Endothelial cell of umbilical vein (primary cell): Measurements from ENCODE around the gene SLC22A4. TPM values are rescaled to one million over a fixed set of nuclear protein-coding genes. Genes with fewer than 3 reads are reported as not detected.

Experiments
- BruUV-seq: library from RNA; stranded (reverse); fragments of 400-500 nt; replicated peaks from 2 replicates; lab custom pipeline; 2021; lab: Mats Ljungman, UMichigan
- CTCF ChIA-PET: fragments of 300-600, 350-600 bp; sonication (Branson Sonifier 250); formaldehyde crosslinking; loops from one replicate; lab custom pipeline; 2021; ENCODE audit warnings: antibody characterized with exemption, inconsistent platforms; lab: Charles Lee
- POLR2A ChIA-PET: fragments of 300-600, 350-600 bp; sonication (Branson Sonifier 250); formaldehyde crosslinking; loops from one replicate; lab custom pipeline; 2021; ENCODE audit warnings: antibody characterized with exemption, inconsistent platforms; lab: Charles Lee
- DNase-seq: peaks from one replicate; pipeline ENCODE4 v3.0.0-alpha.2; 2011; ENCODE audit warnings: low read depth, low spot score
- FAIRE-seq: peaks from 2 replicates; lab custom pipeline; 2011; peaks lifted over from hg19 to GRCh38; lab: Jason Lieb, UNC
- H2AFZ ChIP-seq: 2 replicates; pipeline ENCODE4 v1.6.0; 2012; ENCODE audit warnings: low read depth, low read length, control low read depth, inconsistent platforms
- H3K27ac ChIP-seq: 2 replicates; pipeline ENCODE4 v1.5.1; 2011; ENCODE audit warnings: low read depth, mild to moderate bottlenecking, control low read depth, low read length, moderate library complexity; ENCODE audit not compliant: insufficient read depth
- H3K27me3 ChIP-seq, 2 experiments: 2 replicates each; pipeline versions ENCODE4 v1.6.0 to v1.6.1; 2011; ENCODE audit warnings: low read length in 2 of 2, mixed read lengths in 1 of 2; ENCODE audit not compliant: control insufficient read depth in 2 of 2, insufficient read depth in 2 of 2
- H3K36me3 ChIP-seq, 2 experiments: 2 replicates in 1 of 2; 3 replicates in 1 of 2; pipeline ENCODE4 v1.5.1; 2011; ENCODE audit warnings: low read length in 2 of 2, mild to moderate bottlenecking in 1 of 2, moderate library complexity in 1 of 2; ENCODE audit not compliant: control insufficient read depth in 2 of 2, insufficient read depth in 2 of 2; ENCODE audit errors: extremely low read depth in 1 of 2
- H3K4me1 ChIP-seq: 3 replicates; pipeline ENCODE4 v1.5.1; 2011; ENCODE audit warnings: mild to moderate bottlenecking, low read length; ENCODE audit not compliant: control insufficient read depth, insufficient read depth; ENCODE audit errors: extremely low read depth
- H3K4me2 ChIP-seq: 2 replicates; pipeline ENCODE4 v1.6.1; 2011; ENCODE audit warnings: low read length, control low read depth, mixed read lengths; ENCODE audit not compliant: insufficient read depth
- H3K4me3 ChIP-seq, 3 experiments: fragments of 200-600 bp in 1 of 3; sonication (generic), shearing (Covaris generic) in 1 of 3; replicated peaks in 1 of 3; 2 replicates each; pipeline ENCODE4 v1.5.1; 2011 to 2016; ENCODE audit warnings: control low read depth in 3 of 3, low read length in 3 of 3, mild to moderate bottlenecking in 2 of 3, inconsistent platforms in 1 of 3, low read depth in 1 of 3, moderate library complexity in 1 of 3; ENCODE audit not compliant: insufficient read depth in 1 of 3
- H3K79me2 ChIP-seq: 2 replicates; pipeline ENCODE4 v1.6.0; 2012; ENCODE audit warnings: low read length, inconsistent platforms; ENCODE audit not compliant: control insufficient read depth, insufficient read depth
- H3K9ac ChIP-seq: replicated peaks from 2 replicates; pipeline ENCODE3; 2011; ENCODE audit warnings: low read length, control low read depth; ENCODE audit not compliant: insufficient read depth; ENCODE audit errors: extremely low read depth
- H3K9me1 ChIP-seq: replicated peaks from 3 replicates; pipeline ENCODE4 v1.6.0; 2011; ENCODE audit warnings: mild to moderate bottlenecking, low read length; ENCODE audit not compliant: control insufficient read depth, insufficient read depth; ENCODE audit errors: extremely low read depth
- H3K9me3 ChIP-seq: replicated peaks from 2 replicates; pipeline ENCODE4 v1.5.1; 2012; ENCODE audit warnings: low read length, inconsistent platforms; ENCODE audit not compliant: control insufficient read depth, insufficient read depth
- H4K20me1 ChIP-seq: replicated peaks from 2 replicates; pipeline ENCODE3; 2011; ENCODE audit warnings: mild to moderate bottlenecking, low read length; ENCODE audit not compliant: control insufficient read depth, insufficient read depth; ENCODE audit errors: extremely low read depth
- CTCF ChIP-seq, 2 donors: IDR thresholded peaks; 1 replicate in 1 of 2; 2 replicates in 1 of 2; pipeline ENCODE4 v1.5.1; 2011; ENCODE audit warnings: low read length in 2 of 2, mild to moderate bottlenecking in 2 of 2, moderate library complexity in 2 of 2, control low read depth in 1 of 2, inconsistent platforms in 1 of 2, low read depth in 1 of 2; ENCODE audit not compliant: insufficient read depth in 1 of 2; ENCODE audit errors: extremely low read depth in 1 of 2
- EZH2 ChIP-seq: IDR thresholded peaks from 2 replicates; pipeline ENCODE4 v1.6.1; 2012; ENCODE audit warnings: borderline replicate concordance, low read depth, mild to moderate bottlenecking, moderate library complexity, low read length, inconsistent platforms; ENCODE audit not compliant: severe bottlenecking
- FOS ChIP-seq: IDR thresholded peaks from 2 replicates; pipeline ENCODE4 v1.6.1; 2011; ENCODE audit warnings: mild to moderate bottlenecking, low read length, moderate library complexity, borderline replicate concordance; ENCODE audit not compliant: insufficient read depth
- GATA2 ChIP-seq: IDR thresholded peaks from 2 replicates; pipeline ENCODE4 v1.7.0; 2011; ENCODE audit warnings: low read depth, mild to moderate bottlenecking, moderate library complexity, mixed read lengths, low read length; ENCODE audit not compliant: insufficient read length, insufficient read depth
- JUN ChIP-seq: IDR thresholded peaks from 2 replicates; pipeline ENCODE4 v1.6.1; 2011; ENCODE audit warnings: borderline replicate concordance, low read depth; ENCODE audit not compliant: insufficient read length, insufficient read depth
- MYC ChIP-seq: IDR thresholded peaks from one replicate; pipeline ENCODE4 v1.6.1; 2011; ENCODE audit warnings: mild to moderate bottlenecking, low read depth, low read length
- POLR2A ChIP-seq: IDR thresholded peaks from 2 replicates; pipeline ENCODE4 v1.6.1; 2012; ENCODE audit warnings: low read depth, mild to moderate bottlenecking, control low read depth, low read length
- POLR2AphosphoS5 ChIP-seq: IDR thresholded peaks from 2 replicates; pipeline ENCODE4 v1.6.1; 2012; ENCODE audit warnings: low read depth, mild to moderate bottlenecking, control low read depth, low read length, moderate library complexity; ENCODE audit not compliant: insufficient read depth
- dilution Hi-C: fragments of 300-500 bp; cut with MboI; formaldehyde crosslinking; loops from one replicate; pipeline ENCODE4 v1.15.0; 2019; ENCODE audit warnings: low sequenced_read_pairs; ENCODE audit not compliant: extremely low pct_ligation_motif_present
- intact Hi-C: fragments of 100-400 bp; cut with micrococcal nuclease; formaldehyde crosslinking; loops from one replicate; pipeline ENCODE4 v1.10.0; 2022
- polyA plus RNA-seq, 4 experiments: library from polyadenylated mRNA; depleted of rRNA in 3 of 4; stranded (reverse) in 3 of 4; unstranded in 1 of 4; fragments of >200 nt; gene quantifications; 2 replicates each; pipeline versions ENCODE4 v1.2.1 to v1.2.3, GENCODE V29; 2011 to 2012; ENCODE audit warnings: missing spikeins in 1 of 4
- total RNA-seq: library from RNA; stranded (reverse); gene quantifications from 2 replicates; pipeline ENCODE4 v1.2.3, GENCODE V29; 2021
- TF ChIP-seq, protein P1 (sequence below): IDR thresholded peaks from 2 replicates; pipeline ENCODE4 v1.6.1; 2011; ENCODE audit not compliant: insufficient read depth, insufficient read length

Gene SLC22A4
- total and polyA plus RNA-seq, 2 donors (not counting 3 experiments of a cell fraction or from before 2014, with no cell fraction given) = 4.9 to 6.9 TPM

- Histone ChIP-seq H3K36me3 (peaks cover 8 to 16% of the 10 kb centered on the region in 2 experiments), H3K9ac (peak overlapping the region; percentile 20), H3K79me2 (peaks cover 31% of the 10 kb centered on the region), H3K27ac (peak overlapping the region; percentile 89), H3K9me3 (no peaks in the 10 kb centered on the region), H3K4me3 (no peak overlapping the region), H4K20me1 (no peaks in the 10 kb centered on the region), H3K4me2 (peak overlapping the region; percentile 1), H3K9me1 (no peaks in the 10 kb centered on the region), H2AFZ (no peak overlapping the region), H3K4me1 (peaks cover 79% of the 10 kb centered on the region), H3K27me3 (no peaks in the 10 kb centered on the region)
- POLR2A ChIA-PET = interaction anchor here (1.5 kb wide), 1 partner anchor 52 kb away, joined by 3 read pairs; no protein-coding TSS in a partner anchor
- no peak for TF ChIP-seq EZH2
- TF ChIP-seq MYC = no peak
- peak; percentile 15 for TF ChIP-seq POLR2A
- TF ChIP-seq POLR2AphosphoS5 = peak; percentile 77
- peak; percentile 89 for TF ChIP-seq FOS
- peak; percentile 66 for TF ChIP-seq JUN
- no peak for TF ChIP-seq GATA2
- TF ChIP-seq CTCF (IDR thresholded peaks at IDR 0.05; ENCODE audit: extremely low read depth in 1 of 2, insufficient read depth in 1 of 2, low read depth in 1 of 2, low read length in 2 of 2) = peak in 1 of 2 donors; percentile 13
- TF ChIP-seq, protein P1, sequence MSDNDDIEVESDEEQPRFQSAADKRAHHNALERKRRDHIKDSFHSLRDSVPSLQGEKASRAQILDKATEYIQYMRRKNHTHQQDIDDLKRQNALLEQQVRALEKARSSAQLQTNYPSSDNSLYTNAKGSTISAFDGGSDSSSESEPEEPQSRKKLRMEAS = no peak
- intact Hi-C loops = loop anchor here (2.0 to 10.0 kb wide), 3 partner anchors 176 to 449 kb away; no protein-coding TSS in a partner anchor
- no TSS peak for BruUV-seq
- FAIRE-seq (peak; percentile 99), DNase-seq (peak; percentile 78)
- dilution Hi-C loops = no loop called here
- CTCF ChIA-PET = interaction anchor here (0.9 to 7.8 kb wide), 8 partner anchors 9 to 233 kb away, joined by 3 to 93 read pairs (median 4); partner anchors contain the start of gene SLC22A4
These were observed 30.5 kb upstream of the SLC22A4 start for GRCh38 chr5:132263548-132264261.
